Mucosa of descending colon (tissue), 3 donors: ENCODE measurements around the gene NR1H4. TPM values are rescaled to one million over a fixed set of nuclear protein-coding genes. Genes with fewer than 3 reads are reported as not detected.

Experiments
- ATAC-seq: fragments of 200-7000 bp; cut with Tn5 transposase; one replicate; pipeline ENCODE4 v1.9.1; 2020; ENCODE audit warnings: mild to moderate bottlenecking, moderate library complexity
- DNase-seq, 3 donors: peaks; one replicate each; pipeline ENCODE4 v3.0.0-alpha.2; 2020
- H3K36me3 ChIP-seq: fragments of 200-600 bp; one replicate; pipeline ENCODE4 v1.8.0; 2021; ENCODE audit warnings: low read depth, mild to moderate bottlenecking
- H3K4me1 ChIP-seq: fragments of 200-600 bp; one replicate; pipeline ENCODE4 v1.8.0; 2021; ENCODE audit warnings: low read depth, mild to moderate bottlenecking
- H3K4me3 ChIP-seq: fragments of 200-600 bp; one replicate; pipeline ENCODE4 v1.8.0; 2021; ENCODE audit warnings: mild to moderate bottlenecking
- H3K9me3 ChIP-seq: fragments of 200-600 bp; one replicate; pipeline ENCODE4 v1.8.0; 2021; ENCODE audit warnings: mild to moderate bottlenecking
- CTCF ChIP-seq: fragments of 200-600 bp; IDR thresholded peaks from one replicate; pipeline ENCODE4 v1.8.0; 2022; ENCODE audit warnings: antibody characterized with exemption, mild to moderate bottlenecking
- intact Hi-C, 2 donors: fragments of 100-400 bp; cut with DNase I in 1 of 2; cut with micrococcal nuclease in 1 of 2; formaldehyde crosslinking; loops; one replicate each; pipeline versions ENCODE4 v1.11.0 to v1.11.1; 2022; cut with DNase I, micrococcal nuclease
- total RNA-seq, 3 donors: library from RNA; stranded (reverse); fragmentation: NEBNext Ultra II Directional in 2 of 3; extraction: Animal tissue kit (Norgen Biotek cat#: 25700) in 2 of 3; gene quantifications; one replicate each; pipeline versions ENCODE4 v1.2.1 to v1.2.4, GENCODE V29; 2021 to 2023
- donor health status: DM: no; HTN: no; CAD: no; lungs with moderate emphysema.
- donor health status: DM: no; HTN: no; CAD: no.
- donor health status: DM: no; HTN: yes; CAD: no.

NR1H4 gene
- total RNA-seq, 3 donors from 2014 or later = 9.4 to 17.6 (median 13.8) TPM

GRCh38 chr12:100447381-100447780 lies 26.3 kb upstream of the NR1H4 start:
- Histone ChIP-seq H3K9me3 (no peaks in the 10 kb centered on the region), H3K4me1 (no peaks in the 10 kb centered on the region), H3K36me3 (no peaks in the 10 kb centered on the region), H3K4me3 (no peak overlapping the region)
- intact Hi-C loops = no loop called here
- TF ChIP-seq CTCF = no peak
- DNase-seq (no peak), ATAC-seq (no peak)

GRCh38 chr12:100448656-100449055 lies 25.0 kb upstream of the NR1H4 start:
- no peak for TF ChIP-seq CTCF
- Histone ChIP-seq H3K4me3 (no peak overlapping the region), H3K36me3 (no peaks in the 10 kb centered on the region), H3K4me1 (no peaks in the 10 kb centered on the region), H3K9me3 (no peaks in the 10 kb centered on the region)
- intact Hi-C loops = no loop called here
- DNase-seq (no peak), ATAC-seq (no peak)

DNA sequence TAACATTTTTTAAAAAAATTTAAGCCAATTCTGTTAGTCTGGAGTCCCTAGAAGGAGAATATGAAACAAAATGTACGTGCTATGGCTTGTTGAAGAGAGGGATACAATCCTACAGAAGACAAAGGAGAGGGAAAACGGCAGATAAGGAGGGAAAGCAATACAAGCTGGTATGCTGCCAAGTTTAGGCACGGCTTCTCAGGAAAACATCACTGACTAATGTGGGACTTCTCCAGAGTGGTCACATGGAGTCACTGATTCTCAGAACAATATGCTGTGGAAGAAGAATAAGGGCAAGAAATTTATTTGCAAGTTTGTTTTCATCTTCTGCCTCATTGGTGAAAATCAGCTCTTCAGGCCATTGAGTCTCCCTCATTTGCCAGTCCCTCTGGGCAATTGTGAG lies 22.9 kb upstream of the NR1H4 start:
- no peak for DNase-seq
- no peak overlapping the region for H3K4me3 ChIP-seq
- intact Hi-C loops = no loop called here
- H3K36me3 ChIP-seq = no peaks in the 10 kb centered on the region
- ATAC-seq = no peak
- no peaks in the 10 kb centered on the region for H3K4me1 ChIP-seq
- TF ChIP-seq CTCF = no peak
- no peaks in the 10 kb centered on the region for H3K9me3 ChIP-seq

DNA sequence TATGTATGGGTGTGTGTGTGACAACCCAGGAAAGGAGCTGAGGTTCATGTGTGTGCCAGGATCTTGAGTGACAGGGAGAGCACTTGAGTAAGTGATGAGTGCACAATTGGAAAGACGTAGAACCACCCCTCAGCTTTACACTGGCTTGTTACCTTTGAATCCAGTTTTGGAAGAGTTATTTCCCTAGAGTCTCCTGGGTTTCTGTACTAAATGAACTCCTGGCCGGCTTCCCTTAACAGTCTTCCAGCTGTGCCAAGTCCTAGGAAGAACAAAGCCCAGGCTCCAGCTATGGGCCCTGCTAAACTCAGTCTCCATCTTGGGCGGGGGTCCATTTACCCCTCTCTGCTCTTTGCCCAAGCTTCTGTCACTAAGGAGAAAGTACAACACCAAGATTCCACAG lies 19.7 kb upstream of the NR1H4 start:
- Histone ChIP-seq H3K9me3 (no peaks in the 10 kb centered on the region), H3K4me3 (no peak overlapping the region), H3K36me3 (no peaks in the 10 kb centered on the region), H3K4me1 (no peaks in the 10 kb centered on the region)
- intact Hi-C loops = no loop called here
- ATAC-seq (no peak), DNase-seq (no peak)
- TF ChIP-seq CTCF = no peak

GRCh38 chr12:100455896-100456295 lies 17.8 kb upstream of the NR1H4 start:
- no peak for DNase-seq
- no peaks in the 10 kb centered on the region for H3K36me3 ChIP-seq
- no peak overlapping the region for H3K4me3 ChIP-seq
- H3K4me1 ChIP-seq = no peaks in the 10 kb centered on the region
- no peak for TF ChIP-seq CTCF
- intact Hi-C loops = no loop called here
- no peaks in the 10 kb centered on the region for H3K9me3 ChIP-seq
- no peak for ATAC-seq

GRCh38 chr12:100458191-100458590 lies 15.5 kb upstream of the NR1H4 start:
- no peak overlapping the region for H3K4me3 ChIP-seq
- no peak for TF ChIP-seq CTCF
- ATAC-seq = no peak
- DNase-seq = no peak
- intact Hi-C loops = no loop called here
- no peaks in the 10 kb centered on the region for H3K9me3 ChIP-seq
- no peaks in the 10 kb centered on the region for H3K4me1 ChIP-seq
- no peaks in the 10 kb centered on the region for H3K36me3 ChIP-seq
